GM19467 (cell line): ENCODE measurements around the gene IL16.
"Not testable (repeated sequence)": the region's sequence is repeated elsewhere in the genome, so short reads cannot be mapped to it uniquely, and the experiment has no call there.

Source experiments
- ATAC-seq: cut with Tn5 transposase; IDR thresholded peaks from one replicate; pipeline ENCODE4 v1.9.1; 2021; ENCODE audit warnings: mild to moderate bottlenecking, moderate library complexity; ENCODE audit not compliant: unreplicated experiment

The IL16 gene

DNA sequence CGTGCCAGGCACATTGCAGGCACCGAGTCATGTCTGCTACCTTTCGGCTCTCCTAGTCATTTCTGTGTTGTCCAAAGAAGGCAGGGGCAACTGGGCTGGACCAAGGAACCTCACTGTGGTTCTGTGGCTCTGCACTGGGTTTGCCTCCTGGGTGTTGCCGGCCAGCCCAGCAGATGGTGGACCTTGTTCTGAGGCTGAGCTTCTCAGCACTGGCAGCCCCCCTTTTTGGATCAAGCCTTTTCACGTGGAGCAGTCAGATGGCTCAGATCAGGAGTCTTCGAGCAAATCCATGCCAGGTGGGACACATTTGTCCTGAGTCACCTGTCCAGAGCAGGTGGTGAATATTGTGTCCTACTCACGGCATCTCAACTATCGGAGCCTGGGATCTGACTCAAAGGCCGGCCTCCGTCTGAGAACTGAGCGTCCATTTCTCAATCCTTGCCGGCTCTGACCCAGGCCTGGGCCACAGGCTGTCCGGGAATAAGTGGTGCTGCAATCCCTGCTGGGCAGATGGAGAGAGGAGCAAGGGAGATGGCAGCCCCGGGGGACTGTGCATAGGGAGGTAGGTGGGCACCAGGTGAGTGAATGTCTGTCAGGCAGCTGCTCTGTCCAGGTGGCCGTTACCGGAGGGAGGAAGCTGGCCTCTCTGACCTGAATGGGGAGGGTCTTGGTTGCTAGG is at the start of gene IL16:
TSS of gene IL16 (plus strand) at position 304 of the 679 bp plus-strand sequence. CDS start 28,521 bp downstream, outside the sequence.
- no peak for ATAC-seq

DNA sequence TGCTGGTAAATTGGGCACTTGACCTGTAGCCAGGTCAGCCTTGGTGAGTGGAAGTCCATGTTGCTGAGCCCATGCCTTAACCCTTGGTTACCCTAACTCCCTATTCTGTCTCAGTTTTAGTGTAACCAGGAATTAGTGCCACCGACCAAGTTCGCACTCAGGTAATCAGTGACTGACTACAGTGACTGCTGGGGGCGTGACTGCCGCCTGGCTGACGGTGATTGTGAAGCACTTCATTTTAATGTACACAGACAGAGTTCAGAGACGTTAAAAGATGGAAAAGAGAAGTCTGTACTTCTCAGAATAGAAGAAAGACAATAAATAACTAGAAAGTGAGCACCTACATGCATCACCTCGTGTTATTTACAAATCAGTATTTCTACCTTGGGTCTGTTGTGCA is 45.3 kb upstream of the IL16 start:
- ATAC-seq = no peak

DNA sequence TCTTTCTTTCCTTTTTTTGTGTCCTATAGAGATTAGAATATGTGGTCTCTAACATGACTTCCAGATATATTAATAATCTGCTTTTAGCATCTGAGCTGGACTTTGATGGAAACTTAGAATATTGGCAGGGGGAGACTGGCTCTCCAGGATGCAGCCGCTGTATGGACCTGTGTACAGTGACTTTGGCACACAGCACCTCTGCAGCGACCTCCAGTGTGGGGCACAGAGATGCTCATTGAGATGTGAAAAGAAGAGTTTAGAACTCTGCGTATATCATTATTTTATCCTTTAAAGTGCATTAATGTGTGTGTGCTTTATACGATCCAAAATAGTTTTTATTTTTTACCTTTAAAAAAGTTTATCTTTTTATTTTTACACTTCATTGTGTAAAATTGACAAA is 44.3 kb upstream of the IL16 start:
- no peak for ATAC-seq

DNA sequence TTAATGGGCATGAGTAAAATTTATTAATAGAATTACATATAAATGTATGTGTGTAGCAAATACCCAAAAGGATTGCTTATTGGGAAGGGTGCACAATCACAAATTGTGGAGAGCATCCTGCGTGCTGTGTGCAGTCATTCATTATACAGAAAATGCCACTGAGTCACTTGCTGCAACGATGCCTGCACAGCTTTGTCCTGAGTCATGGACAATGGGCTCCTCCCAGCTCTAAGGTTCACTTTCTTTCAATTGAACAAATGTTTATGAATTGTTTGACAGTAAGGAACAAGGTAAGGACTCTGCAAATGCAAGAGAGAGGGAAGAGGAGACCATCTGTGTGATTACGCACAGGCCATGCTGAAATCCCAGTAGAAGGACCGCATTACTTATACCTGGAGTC is 43.9 kb upstream of the IL16 start:
- ATAC-seq = no peak

DNA sequence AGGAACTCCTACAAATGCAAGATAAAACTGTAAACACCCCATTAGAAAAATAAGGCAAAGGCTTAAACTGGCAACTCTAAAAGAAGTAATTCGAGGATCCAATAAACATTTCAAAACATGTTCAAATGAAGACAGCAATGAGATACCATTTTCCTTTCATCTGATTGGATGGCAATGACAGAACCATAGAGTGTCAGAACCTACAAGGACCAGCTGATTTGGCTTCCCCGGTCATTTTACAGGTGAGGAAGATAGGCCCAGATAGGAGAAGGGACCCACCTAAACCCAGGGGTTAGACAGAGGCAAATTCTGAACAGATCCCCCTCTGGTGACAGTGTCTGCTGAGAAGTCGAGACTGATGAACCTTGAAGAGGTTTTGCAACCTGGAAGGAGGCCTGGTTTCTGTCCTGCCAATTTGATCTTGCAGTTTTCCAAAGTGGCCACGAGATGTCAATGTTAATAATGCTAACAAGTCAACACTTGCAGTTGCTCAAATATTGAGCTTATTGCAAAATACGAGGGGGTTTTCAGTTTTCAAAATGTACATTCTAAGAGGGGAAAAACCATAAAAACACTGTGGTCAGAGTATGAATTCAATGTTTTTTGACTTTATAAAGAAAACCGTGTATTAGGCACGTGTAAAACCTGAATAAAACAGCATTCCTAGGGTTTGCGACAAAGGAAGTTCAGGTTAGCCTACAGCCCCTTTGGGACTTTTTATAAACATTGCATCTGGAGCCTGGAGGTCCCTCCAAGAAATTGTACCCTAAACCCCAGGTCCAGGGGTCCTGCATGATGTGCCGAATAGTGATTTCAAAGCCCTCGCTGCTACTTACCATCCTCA is 41.1 kb upstream of the IL16 start:
- ATAC-seq = no peak

DNA sequence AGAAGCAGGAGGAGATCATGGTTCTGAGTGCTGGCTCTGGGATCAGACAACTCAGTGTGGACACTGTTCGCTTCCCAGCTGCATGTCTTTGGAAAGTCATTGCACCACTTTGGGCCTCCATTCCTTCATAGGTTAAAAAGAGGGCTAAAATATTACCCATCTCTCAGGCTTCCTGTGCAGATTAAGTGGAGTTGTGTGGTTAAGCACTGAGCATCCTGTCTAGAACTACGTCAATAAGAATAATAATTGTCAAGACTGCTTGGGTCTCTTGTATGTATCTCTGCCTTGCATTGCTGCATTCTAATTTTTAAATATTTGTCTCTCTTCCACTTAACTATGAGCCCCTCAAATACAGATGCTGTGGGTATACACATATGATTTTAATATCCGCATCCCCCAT is 40.4 kb upstream of the IL16 start:
- no peak for ATAC-seq

DNA sequence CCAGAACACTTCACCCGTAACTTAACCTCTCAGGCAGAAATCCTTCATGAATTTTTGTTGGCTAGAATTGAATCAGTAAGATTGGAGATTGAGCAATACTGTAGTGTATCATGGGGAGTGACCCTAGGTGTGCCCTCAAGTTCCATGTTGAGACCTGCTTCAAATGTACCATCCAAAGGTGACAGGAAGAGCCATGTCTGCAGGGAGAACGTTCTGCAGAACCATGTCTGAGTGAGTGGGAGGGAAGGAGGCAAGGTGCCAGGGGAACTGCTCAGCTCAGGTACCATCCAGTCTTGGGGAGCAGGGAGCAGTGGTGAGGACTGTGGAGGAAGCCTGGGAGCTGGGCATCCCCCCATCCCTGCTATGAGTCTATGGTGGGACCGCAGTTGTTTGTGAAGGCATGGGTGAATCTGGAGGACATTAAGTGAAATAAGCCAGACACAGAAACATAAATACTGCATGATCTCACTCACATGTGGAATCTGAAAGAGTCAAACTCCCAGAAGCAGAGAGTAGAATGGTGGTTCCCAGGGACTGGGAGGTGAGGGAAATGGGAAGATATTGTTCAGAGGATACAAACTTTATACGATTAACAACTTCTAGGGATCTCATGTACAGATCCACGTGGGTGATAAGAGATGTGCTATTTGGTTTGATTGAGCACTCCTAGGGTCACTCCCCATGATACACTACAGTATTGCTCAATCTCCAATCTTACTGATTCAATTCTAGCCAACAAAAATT is 39.3 kb upstream of the IL16 start:
- no peak for ATAC-seq

DNA sequence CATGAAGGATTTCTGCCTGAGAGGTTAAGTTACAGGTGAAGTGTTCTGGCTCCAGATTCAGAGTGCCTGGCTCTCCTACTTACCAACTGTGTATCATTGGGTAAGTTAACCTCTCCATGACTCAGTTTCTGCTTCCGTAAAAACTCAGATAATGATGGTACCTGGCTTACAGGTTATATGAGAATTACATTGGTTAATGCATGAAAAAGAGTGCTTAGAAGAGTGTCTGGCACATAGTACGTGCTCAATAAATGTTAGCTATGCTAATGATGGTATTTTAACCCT is 38.8 kb upstream of the IL16 start:
- no peak for ATAC-seq

DNA sequence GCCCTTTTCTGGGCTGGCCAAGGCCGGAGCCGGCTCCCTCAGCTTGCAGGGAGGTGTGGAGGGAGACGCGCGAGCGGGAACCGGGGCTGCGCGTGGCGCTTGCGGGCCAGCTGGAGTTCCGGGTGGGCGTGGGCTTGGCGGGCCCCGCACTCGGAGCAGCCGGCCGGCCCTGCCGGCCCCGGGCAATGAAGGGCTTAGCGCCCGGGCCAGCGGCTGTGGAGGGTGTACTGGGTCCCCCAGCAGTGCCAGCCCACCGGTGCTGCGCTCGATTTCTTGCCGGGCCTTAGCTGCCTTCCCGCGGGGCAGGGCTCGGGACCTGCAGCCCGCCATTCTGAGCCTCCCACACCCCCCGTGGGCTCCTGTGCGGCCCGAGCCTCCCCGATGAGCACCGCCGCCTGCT is 38.1 kb upstream of the IL16 start:
- ATAC-seq = not testable (repeated sequence)

DNA sequence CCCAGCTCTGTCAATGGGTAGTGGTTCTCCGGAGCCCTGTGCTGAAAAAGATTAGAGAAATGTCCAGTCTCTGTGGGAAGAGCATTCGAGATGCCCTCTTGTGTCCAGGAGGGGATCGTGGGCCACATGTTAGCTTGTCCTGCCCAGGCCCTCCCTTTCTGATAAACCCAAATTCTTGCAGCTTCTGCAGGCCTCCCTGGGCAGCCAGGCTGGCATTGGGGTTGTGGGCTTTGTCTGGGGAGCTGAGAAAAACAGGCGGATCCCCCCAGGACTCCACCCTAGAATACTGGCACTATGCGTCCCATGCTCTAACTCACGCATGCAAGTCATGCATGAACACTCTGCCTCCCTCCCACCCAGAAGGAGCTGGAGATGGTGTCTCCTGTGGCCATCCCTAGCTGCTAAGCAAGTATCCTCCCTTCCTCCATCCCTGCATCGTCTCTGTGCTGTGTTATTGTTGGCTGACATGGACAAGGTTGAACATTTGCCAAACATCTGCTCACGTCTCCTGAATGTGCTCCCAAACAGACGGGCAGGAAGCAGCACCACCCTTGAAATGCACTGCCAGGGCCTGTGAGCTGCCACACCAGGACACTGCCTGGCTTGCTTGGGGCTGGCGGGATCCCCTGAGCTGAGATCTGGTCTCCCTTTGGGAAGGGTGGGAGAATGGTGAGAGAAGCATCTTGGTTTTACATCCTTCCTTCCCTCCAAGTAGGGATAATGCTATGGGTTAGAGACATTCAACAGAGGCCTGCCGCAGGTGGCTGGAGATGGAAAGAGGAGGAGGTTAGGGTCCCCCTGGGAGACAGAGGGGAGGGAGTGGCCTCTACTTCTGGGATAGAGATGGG is 36.1 kb upstream of the IL16 start:
- ATAC-seq = no peak

DNA sequence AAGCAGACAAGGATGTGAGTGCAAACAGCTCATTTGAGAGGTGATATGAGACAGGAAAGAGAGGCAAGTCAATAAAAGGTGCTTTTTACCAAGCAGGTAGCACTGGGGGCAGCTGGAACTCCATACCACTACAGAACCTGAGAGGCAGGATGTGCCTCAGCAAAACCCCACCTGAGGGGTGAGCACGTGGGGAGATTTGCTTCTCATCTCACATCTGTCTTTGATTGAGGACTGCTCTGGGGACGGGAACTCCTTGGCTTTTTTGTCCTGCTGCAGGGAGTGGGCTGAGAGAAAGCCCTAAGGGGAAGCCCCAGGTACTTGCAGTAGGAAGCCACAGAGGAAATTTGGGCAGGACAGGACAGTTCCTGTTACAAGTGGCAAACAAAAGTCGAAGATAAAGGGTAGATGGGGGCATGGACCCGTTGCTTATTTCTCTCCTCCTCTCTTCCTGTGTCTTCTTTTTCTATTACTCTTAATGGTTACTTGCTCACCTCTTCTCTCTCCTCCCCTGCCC is 35.5 kb upstream of the IL16 start:
- no peak for ATAC-seq

DNA sequence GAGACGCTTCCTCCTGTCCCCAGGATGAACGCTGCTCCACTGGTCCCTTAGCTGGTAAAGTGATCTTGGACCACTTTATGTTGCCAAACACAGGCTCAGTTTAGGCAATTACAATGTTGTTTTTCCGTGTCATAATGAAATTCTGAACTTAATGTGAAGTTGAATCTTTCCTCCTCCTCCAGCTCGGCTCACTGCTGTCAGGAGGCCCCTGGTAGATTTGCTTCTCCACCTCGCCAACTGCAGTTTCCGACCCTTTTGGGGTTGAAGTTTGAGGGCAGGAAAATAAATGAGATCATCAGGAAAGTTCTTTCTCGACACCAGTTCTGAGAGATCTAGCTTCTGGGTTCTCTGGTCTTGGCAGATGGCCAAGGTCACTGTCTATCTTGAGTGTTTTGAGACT is 34.8 kb upstream of the IL16 start:
- ATAC-seq = no peak

DNA sequence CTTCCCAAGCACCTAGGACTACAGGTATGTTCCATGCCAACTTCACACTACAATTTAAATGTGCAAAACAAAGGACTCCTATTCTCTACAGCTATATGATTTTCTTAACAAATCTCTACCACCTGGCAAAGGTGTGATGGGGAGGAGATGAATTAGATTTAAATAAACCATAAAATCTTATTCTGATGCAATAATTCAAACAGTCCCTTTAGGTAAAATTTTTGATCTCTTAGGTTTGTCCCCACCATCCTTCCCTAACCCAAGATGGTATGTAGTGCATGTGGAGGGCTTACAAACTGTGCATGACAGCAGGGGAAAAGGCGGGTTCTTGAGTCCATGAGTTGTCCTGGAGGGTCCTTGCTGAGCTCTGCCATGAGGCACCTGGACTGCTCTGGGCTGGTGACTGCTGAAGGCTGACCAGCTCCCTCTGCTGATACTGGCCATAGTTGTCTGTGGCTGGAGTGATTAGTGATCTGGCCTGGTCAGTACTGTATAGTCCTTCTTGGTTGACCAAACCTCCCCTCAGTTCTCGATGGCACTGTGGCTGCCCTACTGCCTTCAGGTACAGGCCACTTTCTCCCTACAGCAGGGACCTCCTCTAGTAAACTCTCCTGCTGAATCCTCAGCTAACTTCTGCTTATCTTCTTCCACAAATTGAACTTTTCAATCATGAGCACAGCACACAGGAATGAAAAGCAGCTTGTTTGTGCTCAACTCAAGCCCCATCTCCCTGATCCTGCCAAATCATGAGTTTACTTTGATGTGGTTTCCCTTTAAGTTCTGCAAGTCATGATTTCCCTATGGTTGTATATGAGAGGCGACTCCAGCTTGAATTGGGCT is 32.5 kb upstream of the IL16 start:
- ATAC-seq = no peak

DNA sequence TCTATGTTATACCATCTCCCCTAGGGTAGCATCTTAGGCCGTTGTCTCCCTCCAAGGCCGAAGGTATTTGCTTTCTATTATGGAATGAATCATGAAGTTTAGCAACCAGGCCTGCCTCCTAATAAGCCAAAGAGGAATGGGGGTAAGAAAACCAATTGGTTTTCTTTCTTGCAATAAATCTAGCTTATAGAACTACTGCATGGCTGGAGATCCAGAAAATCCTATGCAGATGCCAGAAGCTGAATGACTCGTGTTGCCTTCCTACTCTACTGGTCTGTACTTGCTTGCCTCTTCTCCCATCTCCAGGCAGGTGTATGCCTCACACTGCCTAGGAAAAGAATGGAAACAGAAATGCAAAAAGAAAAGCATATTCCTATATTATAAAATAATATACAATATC is 31.1 kb upstream of the IL16 start:
- ATAC-seq = no peak

DNA sequence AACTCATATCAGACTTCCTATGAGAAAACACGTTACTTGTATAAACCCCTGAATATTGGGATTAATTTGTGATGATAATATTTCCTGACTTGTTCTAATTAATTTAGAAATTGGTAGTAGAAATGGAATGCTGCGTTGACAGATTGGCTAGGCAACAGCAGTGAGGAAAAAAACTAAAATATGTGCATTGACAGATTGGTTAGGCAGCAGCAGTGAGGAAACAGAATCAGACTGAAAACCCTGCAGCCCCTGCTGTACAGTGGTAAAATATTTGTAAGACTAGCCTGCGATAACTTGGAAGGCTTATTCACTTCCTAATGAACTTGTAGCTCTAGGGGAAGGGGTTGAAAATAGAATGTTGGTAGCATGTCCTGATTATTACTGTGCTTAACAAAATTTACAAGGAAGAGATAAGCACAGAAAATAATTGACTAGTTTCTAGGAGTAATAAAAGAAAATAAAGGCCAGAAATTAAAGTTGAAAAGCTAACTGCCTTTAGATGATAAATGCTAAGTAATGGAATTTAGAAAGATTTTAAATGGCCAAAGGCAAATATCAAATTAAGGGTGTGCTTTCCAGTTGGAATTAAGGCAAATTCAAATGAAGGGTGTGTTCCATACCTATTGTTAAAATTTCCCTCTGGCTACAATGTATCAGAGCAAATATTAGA is 29.9 kb upstream of the IL16 start:
- no peak for ATAC-seq

DNA sequence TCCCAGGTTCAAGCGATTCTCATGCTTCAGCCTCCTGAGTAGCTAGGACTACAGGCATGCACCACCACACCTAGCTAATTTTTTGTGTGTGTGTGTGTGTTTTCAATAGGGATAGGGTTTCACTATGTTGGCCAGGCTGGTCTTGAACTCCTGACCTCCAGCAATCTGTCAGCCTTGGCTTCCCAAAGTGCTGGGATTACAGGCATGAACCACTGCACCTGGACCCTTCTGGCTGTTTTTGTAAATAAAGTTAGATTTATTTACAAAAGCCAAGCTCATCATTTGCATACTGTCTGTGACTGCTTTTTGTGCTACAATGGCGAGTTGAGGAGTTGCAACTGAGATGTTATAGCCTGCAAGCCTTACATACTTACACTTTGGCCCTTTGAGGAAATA is 28.6 kb upstream of the IL16 start:
- no peak for ATAC-seq

DNA sequence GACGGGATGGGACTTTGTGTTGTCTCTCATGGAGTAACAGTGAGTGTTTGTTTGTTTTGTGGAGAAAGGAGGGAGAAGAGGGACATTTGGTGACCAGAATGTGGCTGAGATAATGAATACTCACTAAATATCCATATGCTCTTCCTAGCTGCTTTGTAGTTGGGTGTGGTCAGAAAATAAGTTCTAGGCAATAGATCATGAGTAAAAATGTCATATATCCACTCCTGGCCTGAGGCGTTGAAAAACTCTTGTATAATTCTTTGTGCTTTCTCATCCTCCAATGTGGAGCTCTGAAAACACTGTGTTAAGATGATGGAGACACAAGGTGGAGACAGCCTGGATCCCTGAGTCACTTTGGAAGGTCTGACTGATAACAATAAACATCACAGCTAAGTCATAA is 28.0 kb upstream of the IL16 start:
- ATAC-seq = no peak

DNA sequence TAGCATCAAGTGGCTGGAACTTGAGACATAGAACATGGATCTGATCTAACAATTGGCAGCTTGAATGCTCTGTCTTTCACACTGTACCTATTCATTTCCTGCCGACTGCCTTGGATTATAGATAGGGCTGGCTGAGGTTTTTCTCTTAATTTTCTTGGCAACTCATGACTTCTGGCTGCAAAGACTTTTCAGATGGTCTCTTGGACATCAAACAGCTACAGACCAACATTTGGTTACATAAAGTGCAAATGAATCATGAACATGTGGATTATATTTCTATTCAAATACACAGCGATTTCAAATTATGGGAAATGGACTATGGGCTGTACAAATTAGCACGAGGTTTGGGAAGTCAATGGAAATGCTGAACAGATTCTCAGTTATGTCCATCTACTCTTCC is 26.2 kb upstream of the IL16 start:
- ATAC-seq = no peak

DNA sequence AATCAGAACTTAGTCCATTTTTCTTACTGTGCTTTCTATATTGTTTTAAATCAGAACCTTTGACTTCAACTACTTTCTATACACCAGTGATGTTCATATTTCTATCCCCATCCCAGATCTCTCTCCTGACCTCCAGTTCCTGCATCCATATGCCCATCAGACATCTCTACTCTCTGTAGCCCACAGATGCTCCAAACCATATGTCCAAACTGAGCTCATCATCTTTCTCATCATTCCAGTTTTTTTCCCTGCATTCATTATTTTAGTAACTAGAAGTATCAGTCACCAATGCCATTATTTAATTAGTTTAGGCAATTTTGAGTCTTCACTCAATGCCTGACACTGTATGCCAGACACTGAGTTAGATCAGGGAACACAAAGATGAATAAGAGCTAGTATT is 25.4 kb upstream of the IL16 start:
- ATAC-seq = no peak
